ENCODE data around the gene STXBP1. TPM values are rescaled to one million over a fixed set of nuclear protein-coding genes. Genes with fewer than 3 reads are reported as not detected.

The STXBP1 gene
- total RNA-seq, 1 experiment from 2014 or later, result 40.6 TPM

DNA sequence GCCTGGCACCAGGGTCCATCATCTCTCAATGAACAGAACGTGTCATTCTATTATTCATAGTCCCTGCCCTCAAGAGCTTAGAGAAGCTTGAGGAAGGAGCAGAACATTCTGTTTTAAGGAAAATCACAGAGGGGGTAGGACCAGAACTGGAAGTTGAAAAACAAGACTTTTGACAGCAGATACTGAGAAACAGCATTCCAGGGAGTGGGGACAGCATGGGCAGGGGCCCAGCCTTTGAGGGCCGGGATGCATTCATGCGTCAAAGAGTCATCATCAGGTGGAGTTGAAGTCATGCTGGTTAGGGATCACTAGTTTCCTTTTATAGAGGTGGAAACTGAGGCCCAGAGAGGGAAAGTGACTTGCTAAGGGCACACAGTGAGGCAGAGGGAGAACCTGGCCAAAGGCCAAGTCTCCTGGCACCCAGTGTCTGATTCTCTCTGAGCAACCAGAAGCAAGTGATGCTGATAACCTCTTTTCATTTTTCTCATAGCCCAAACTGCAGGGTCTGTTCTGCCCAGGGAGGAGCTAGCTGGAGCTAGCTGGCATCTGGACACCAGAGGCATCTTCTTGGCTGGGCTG, 41.5 kb upstream of the STXBP1 start:
- DNase-seq (ENCODE audit: low read depth, low spot score) (no peak), ATAC-seq (no peak)
- no peaks in the 10 kb centered on the region for H3K9me2 ChIP-seq (ENCODE audit: insufficient read depth)
- no peaks in the 10 kb centered on the region for H3K9me3 ChIP-seq (ENCODE audit: control insufficient read depth in 1 of 2, insufficient read depth in 1 of 2, low read depth in 1 of 2, low read length in 2 of 2)
- no peak overlapping the region; the same call in 1 of the 2 replicates for H3K4me2 ChIP-seq (ENCODE audit: low read length)
- peaks cover 32% of the 10 kb centered on the region for H3K79me2 ChIP-seq (ENCODE audit: insufficient read depth, low read length)
- no peaks in the 10 kb centered on the region for H3K27me3 ChIP-seq (ENCODE audit: insufficient read depth, low read length)
- H4K20me1 ChIP-seq (ENCODE audit: insufficient read depth), result no peaks in the 10 kb centered on the region
- H3K4me1 ChIP-seq (ENCODE audit: control insufficient read depth in 1 of 2, insufficient read depth in 2 of 2, low read length in 2 of 2), result peaks cover 66 to 82% of the 10 kb centered on the region in 2 experiments
- H3K36me3 ChIP-seq (ENCODE audit: control insufficient read depth in 1 of 2, insufficient read depth in 2 of 2, low read length in 2 of 2), result no peaks in the 10 kb centered on the region
- ChIA-PET CTCF (interaction anchor here (1.6 kb wide), 1 partner anchor 9 kb away, joined by 3 read pairs; no protein-coding TSS in a partner anchor), RAD21 (ENCODE audit: low non-redundant PET in 1 of 2, low total read pairs in 2 of 2, uncharacterized antibody in 2 of 2, unreplicated experiment in 2 of 2) (no interaction called here), POLR2A (no interaction called here)
- H3K4me3 ChIP-seq (replicated peaks in 1 of 2; ENCODE audit: low read depth in 1 of 2, low read length in 2 of 2), result no peak overlapping the region
- H3K9ac ChIP-seq (ENCODE audit: low read length), result no peak overlapping the region
- no peak overlapping the region for H2AFZ ChIP-seq (ENCODE audit: low read depth, low read length, poor library complexity, severe bottlenecking)
- BruUV-seq (replicated peaks), result no TSS peak
- intact Hi-C loops (cut with micrococcal nuclease), result no loop called here
- TF ChIP-seq POLR2A (IDR thresholded peaks at IDR 0.05; ENCODE audit: borderline replicate concordance, extremely low read depth, insufficient read depth, insufficient read length), result no peak
- no peak for TF ChIP-seq POLR2AphosphoS5 (IDR thresholded peaks at IDR 0.05; ENCODE audit: low read depth, low read length)
- no peak for TF ChIP-seq CEBPB (IDR thresholded peaks at IDR 0.05; ENCODE audit: low read depth)
- TF ChIP-seq SIN3A (IDR thresholded peaks at IDR 0.05; ENCODE audit: low read depth), result no peak
- TF ChIP-seq EGR1 (IDR thresholded peaks at IDR 0.05; ENCODE audit: low read depth), result no peak
- TF ChIP-seq, protein P1, sequence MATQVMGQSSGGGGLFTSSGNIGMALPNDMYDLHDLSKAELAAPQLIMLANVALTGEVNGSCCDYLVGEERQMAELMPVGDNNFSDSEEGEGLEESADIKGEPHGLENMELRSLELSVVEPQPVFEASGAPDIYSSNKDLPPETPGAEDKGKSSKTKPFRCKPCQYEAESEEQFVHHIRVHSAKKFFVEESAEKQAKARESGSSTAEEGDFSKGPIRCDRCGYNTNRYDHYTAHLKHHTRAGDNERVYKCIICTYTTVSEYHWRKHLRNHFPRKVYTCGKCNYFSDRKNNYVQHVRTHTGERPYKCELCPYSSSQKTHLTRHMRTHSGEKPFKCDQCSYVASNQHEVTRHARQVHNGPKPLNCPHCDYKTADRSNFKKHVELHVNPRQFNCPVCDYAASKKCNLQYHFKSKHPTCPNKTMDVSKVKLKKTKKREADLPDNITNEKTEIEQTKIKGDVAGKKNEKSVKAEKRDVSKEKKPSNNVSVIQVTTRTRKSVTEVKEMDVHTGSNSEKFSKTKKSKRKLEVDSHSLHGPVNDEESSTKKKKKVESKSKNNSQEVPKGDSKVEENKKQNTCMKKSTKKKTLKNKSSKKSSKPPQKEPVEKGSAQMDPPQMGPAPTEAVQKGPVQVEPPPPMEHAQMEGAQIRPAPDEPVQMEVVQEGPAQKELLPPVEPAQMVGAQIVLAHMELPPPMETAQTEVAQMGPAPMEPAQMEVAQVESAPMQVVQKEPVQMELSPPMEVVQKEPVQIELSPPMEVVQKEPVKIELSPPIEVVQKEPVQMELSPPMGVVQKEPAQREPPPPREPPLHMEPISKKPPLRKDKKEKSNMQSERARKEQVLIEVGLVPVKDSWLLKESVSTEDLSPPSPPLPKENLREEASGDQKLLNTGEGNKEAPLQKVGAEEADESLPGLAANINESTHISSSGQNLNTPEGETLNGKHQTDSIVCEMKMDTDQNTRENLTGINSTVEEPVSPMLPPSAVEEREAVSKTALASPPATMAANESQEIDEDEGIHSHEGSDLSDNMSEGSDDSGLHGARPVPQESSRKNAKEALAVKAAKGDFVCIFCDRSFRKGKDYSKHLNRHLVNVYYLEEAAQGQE (IDR thresholded peaks at IDR 0.05; ENCODE audit: low read depth), result no peak
- no peak for TF ChIP-seq JUND (IDR thresholded peaks at IDR 0.05)
- no peak for TF ChIP-seq ZFX (IDR thresholded peaks at IDR 0.05)
- TF ChIP-seq, protein P2, sequence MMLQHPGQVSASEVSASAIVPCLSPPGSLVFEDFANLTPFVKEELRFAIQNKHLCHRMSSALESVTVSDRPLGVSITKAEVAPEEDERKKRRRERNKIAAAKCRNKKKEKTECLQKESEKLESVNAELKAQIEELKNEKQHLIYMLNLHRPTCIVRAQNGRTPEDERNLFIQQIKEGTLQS (IDR thresholded peaks at IDR 0.05), result no peak
- TF ChIP-seq, protein P3, sequence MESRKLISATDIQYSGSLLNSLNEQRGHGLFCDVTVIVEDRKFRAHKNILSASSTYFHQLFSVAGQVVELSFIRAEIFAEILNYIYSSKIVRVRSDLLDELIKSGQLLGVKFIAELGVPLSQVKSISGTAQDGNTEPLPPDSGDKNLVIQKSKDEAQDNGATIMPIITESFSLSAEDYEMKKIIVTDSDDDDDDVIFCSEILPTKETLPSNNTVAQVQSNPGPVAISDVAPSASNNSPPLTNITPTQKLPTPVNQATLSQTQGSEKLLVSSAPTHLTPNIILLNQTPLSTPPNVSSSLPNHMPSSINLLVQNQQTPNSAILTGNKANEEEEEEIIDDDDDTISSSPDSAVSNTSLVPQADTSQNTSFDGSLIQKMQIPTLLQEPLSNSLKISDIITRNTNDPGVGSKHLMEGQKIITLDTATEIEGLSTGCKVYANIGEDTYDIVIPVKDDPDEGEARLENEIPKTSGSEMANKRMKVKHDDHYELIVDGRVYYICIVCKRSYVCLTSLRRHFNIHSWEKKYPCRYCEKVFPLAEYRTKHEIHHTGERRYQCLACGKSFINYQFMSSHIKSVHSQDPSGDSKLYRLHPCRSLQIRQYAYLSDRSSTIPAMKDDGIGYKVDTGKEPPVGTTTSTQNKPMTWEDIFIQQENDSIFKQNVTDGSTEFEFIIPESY (IDR thresholded peaks at IDR 0.05; ENCODE audit: extremely low read depth, insufficient replicate concordance, low read length), result no peak
- TF ChIP-seq EZH2phosphoT487 (IDR thresholded peaks at IDR 0.05; ENCODE audit: borderline replicate concordance), result no peak
- TF ChIP-seq SP1 (IDR thresholded peaks at IDR 0.05; ENCODE audit: low read depth), result no peak
- TF ChIP-seq TCF7L2 (IDR thresholded peaks at IDR 0.05; ENCODE audit: borderline replicate concordance, extremely low read depth, insufficient read depth, insufficient read length), result no peak
- TF ChIP-seq, protein P4, sequence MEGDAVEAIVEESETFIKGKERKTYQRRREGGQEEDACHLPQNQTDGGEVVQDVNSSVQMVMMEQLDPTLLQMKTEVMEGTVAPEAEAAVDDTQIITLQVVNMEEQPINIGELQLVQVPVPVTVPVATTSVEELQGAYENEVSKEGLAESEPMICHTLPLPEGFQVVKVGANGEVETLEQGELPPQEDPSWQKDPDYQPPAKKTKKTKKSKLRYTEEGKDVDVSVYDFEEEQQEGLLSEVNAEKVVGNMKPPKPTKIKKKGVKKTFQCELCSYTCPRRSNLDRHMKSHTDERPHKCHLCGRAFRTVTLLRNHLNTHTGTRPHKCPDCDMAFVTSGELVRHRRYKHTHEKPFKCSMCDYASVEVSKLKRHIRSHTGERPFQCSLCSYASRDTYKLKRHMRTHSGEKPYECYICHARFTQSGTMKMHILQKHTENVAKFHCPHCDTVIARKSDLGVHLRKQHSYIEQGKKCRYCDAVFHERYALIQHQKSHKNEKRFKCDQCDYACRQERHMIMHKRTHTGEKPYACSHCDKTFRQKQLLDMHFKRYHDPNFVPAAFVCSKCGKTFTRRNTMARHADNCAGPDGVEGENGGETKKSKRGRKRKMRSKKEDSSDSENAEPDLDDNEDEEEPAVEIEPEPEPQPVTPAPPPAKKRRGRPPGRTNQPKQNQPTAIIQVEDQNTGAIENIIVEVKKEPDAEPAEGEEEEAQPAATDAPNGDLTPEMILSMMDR (IDR thresholded peaks at IDR 0.05 in 2 of 3, conservative IDR thresholded peaks at IDR 0.05 in 1 of 3; ENCODE audit: borderline replicate concordance in 1 of 3, insufficient read depth in 1 of 3, low read depth in 2 of 3, low read length in 2 of 3), result no peak
- H3K27ac ChIP-seq (ENCODE audit: low read depth, low read length), result no peak overlapping the region
